Prostate gland (tissue), 2 donors: Measurements from ENCODE around the gene FBXL7. TPM values are rescaled to one million over a fixed set of nuclear protein-coding genes. Genes with fewer than 3 reads are reported as not detected.

ENCODE experiments used
- DNase-seq: peaks from one replicate; pipeline ENCODE4 v3.0.0-alpha.2; 2019; ENCODE audit warnings: low spot score
- H3K27ac ChIP-seq, 2 donors: fragments of 200-600 bp; sonication (generic); 2 replicates each; pipeline ENCODE4 v1.5.1; 2017 to 2019
- H3K27me3 ChIP-seq: fragments of 200-600 bp; sonication (generic); replicated peaks from 2 replicates; pipeline ENCODE4 v1.5.1; 2019; ENCODE audit not compliant: insufficient read depth
- H3K36me3 ChIP-seq, 2 donors: fragments of 200-600 bp; sonication (generic); 1 replicate in 1 of 2; 2 replicates in 1 of 2; pipeline versions ENCODE4 v1.5.1 to v1.8.1; 2017 to 2019
- H3K4me1 ChIP-seq: fragments of 200-600 bp; sonication (generic); replicated peaks from 2 replicates; pipeline ENCODE4 v1.5.1; 2019
- H3K4me3 ChIP-seq, 2 donors: fragments of 200-600 bp; sonication (generic); 2 replicates each; pipeline ENCODE4 v1.5.1; 2017 to 2019
- H3K9me3 ChIP-seq: fragments of 200-600 bp; sonication (generic); 2 replicates; pipeline ENCODE4 v1.5.1; 2017
- POLR2A ChIP-seq: fragments of 450-650 bp; IDR thresholded peaks from one replicate; pipeline ENCODE4 v1.6.1; 2016; ENCODE audit warnings: antibody characterized with exemption, mild to moderate bottlenecking
- POLR2AphosphoS5 ChIP-seq: sonication (generic); formaldehyde crosslinking; IDR thresholded peaks from one replicate; pipeline ENCODE4 v1.6.1; 2017; ENCODE audit warnings: antibody characterized with exemption
- WGBS: methylation state at CpG from one replicate; pipeline ENCODE4 v1.1.5; 2018; 5-methylcytosine and 5-hydroxymethylcytosine counted together
- intact Hi-C: fragments of 100-400 bp; cut with DNase I; formaldehyde crosslinking; loops from one replicate; pipeline ENCODE4 v1.14.2; 2022
- total RNA-seq, 2 donors: library from RNA; depleted of rRNA; stranded (reverse); fragments of >200 nt; gene quantifications; one replicate each; pipeline ENCODE4 v1.1.0, GENCODE V29; 2016
- TF ChIP-seq, protein P1 (sequence below), 4 experiments: fragments of 200-600 bp in 2 of 4; fragments of 450-650 bp in 2 of 4; sonication (generic) in 2 of 4; IDR thresholded peaks; 1 replicate in 3 of 4; 2 replicates in 1 of 4; pipeline ENCODE4 v1.5.1; 2016 to 2019; ENCODE audit warnings: antibody characterized with exemption in 4 of 4, mild to moderate bottlenecking in 2 of 4, moderate library complexity in 2 of 4

FBXL7 gene
- total RNA-seq, 2 donors from 2014 or later = 21.2 to 24.2 TPM

- DNase-seq = no peak
- TF ChIP-seq, protein P1, sequence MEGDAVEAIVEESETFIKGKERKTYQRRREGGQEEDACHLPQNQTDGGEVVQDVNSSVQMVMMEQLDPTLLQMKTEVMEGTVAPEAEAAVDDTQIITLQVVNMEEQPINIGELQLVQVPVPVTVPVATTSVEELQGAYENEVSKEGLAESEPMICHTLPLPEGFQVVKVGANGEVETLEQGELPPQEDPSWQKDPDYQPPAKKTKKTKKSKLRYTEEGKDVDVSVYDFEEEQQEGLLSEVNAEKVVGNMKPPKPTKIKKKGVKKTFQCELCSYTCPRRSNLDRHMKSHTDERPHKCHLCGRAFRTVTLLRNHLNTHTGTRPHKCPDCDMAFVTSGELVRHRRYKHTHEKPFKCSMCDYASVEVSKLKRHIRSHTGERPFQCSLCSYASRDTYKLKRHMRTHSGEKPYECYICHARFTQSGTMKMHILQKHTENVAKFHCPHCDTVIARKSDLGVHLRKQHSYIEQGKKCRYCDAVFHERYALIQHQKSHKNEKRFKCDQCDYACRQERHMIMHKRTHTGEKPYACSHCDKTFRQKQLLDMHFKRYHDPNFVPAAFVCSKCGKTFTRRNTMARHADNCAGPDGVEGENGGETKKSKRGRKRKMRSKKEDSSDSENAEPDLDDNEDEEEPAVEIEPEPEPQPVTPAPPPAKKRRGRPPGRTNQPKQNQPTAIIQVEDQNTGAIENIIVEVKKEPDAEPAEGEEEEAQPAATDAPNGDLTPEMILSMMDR (IDR thresholded peaks at IDR 0.05) = no peak
- TF ChIP-seq POLR2A (no peak), POLR2AphosphoS5 (no peak)
- intact Hi-C loops = no loop called here
Observed at GRCh38 chr5:15492545-15492944, 7.4 kb upstream of the FBXL7 start.

GRCh38 chr5:15493501-15493900, 6.5 kb upstream of the FBXL7 start:
- DNase-seq = no peak
- Histone ChIP-seq H3K27me3 (no peaks in the 10 kb centered on the region), H3K36me3 (no peaks in the 10 kb centered on the region), H3K4me3 (no peak overlapping the region), H3K9me3 (no peaks in the 10 kb centered on the region), H3K4me1 (no peaks in the 10 kb centered on the region), H3K27ac (no peak overlapping the region)
- intact Hi-C loops = no loop called here
- 88% methylated on average over 5 of the region's 5 CpGs for WGBS
- TF ChIP-seq POLR2A = no peak
- TF ChIP-seq POLR2AphosphoS5 = no peak
- TF ChIP-seq, protein P1 (IDR thresholded peaks at IDR 0.05) = no peak

More at GRCh38 chr5:15492545-15492944, 7.4 kb upstream of the FBXL7 start:
- H3K9me3 ChIP-seq = no peaks in the 10 kb centered on the region
- no peaks in the 10 kb centered on the region for H3K36me3 ChIP-seq
- H3K4me3 ChIP-seq = no peak overlapping the region
- H3K27me3 ChIP-seq = no peaks in the 10 kb centered on the region
- WGBS = 92% methylated on average over 1 of the region's 1 CpG
- no peak overlapping the region for H3K27ac ChIP-seq
- H3K4me1 ChIP-seq = no peaks in the 10 kb centered on the region

DNA sequence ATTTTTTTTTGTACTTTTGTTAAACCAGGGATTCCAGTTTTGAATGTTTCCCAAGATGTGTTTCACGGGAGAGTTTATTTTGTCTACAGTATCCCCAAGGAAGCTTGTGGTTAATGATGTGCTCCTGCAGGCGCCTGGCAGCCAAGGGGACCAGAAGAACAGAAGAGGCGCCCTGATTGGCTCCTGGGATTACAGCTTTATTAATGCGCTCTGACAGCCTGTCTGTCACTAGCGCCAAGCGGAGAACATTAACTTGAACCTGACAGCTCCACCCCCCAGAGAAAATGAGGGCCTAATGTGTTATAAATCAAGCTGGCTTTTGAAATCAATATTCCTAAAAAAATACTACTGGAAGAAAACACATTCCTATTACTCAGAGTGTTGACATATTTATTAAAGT, 5.0 kb upstream of the FBXL7 start:
- Histone ChIP-seq H3K27me3 (no peaks in the 10 kb centered on the region), H3K4me1 (no peaks in the 10 kb centered on the region), H3K36me3 (no peaks in the 10 kb centered on the region), H3K27ac (no peak overlapping the region), H3K9me3 (no peaks in the 10 kb centered on the region), H3K4me3 (no peak overlapping the region)
- intact Hi-C loops = no loop called here
- no peak for DNase-seq
- TF ChIP-seq POLR2A (no peak), POLR2AphosphoS5 (no peak)
- TF ChIP-seq, protein P1 (IDR thresholded peaks at IDR 0.05) = no peak
- 84% methylated on average over 6 of the region's 6 CpGs for WGBS

GRCh38 chr5:15496886-15497285, 3.1 kb upstream of the FBXL7 start:
- H3K9me3 ChIP-seq = no peaks in the 10 kb centered on the region
- TF ChIP-seq, protein P1 (IDR thresholded peaks at IDR 0.05) = no peak
- TF ChIP-seq POLR2AphosphoS5 = no peak
- TF ChIP-seq POLR2A = no peak
- DNase-seq = no peak
- intact Hi-C loops = no loop called here
- 87% methylated on average over 3 of the region's 3 CpGs for WGBS
- no peak overlapping the region for H3K27ac ChIP-seq
- H3K4me3 ChIP-seq = no peak overlapping the region
- no peaks in the 10 kb centered on the region for H3K4me1 ChIP-seq
- H3K27me3 ChIP-seq = no peaks in the 10 kb centered on the region
- no peaks in the 10 kb centered on the region for H3K36me3 ChIP-seq

GRCh38 chr5:15500325-15501001, 483 bp downstream of the FBXL7 start:
- under 1% methylated on average over 45 of the region's 61 CpGs for WGBS
- TF ChIP-seq POLR2A (no peak), POLR2AphosphoS5 (no peak)
- TF ChIP-seq, protein P1 (IDR thresholded peaks at IDR 0.05) = no peak
- Histone ChIP-seq H3K36me3 (no peaks in the 10 kb centered on the region), H3K9me3 (no peaks in the 10 kb centered on the region), H3K4me1 (no peaks in the 10 kb centered on the region), H3K27ac (peak overlapping the region; percentile 60 to 78), H3K27me3 (no peaks in the 10 kb centered on the region), H3K4me3 (peak overlapping the region; percentile 60 to 74)
- peak; percentile 19 for DNase-seq
- intact Hi-C loops = loop anchor here (5.0 to 10.0 kb wide), 5 partner anchors 73 to 386 kb away; no protein-coding TSS in a partner anchor
